NCI-H1092 treated with DMSO at 0.1 percent for 48 hours (cell line): Measurements from ENCODE around the gene MAMDC2.

ENCODE experiments used
- DNase-seq: peaks from one replicate; lab custom pipeline; 2025; lab: John Stamatoyannopoulos, UW

The MAMDC2 gene

GRCh38 chr9:70065572-70065971, 21.9 kb downstream of the MAMDC2 start:
- DNase-seq = no peak

GRCh38 chr9:70066418-70066817, 22.8 kb downstream of the MAMDC2 start:
- no peak for DNase-seq

GRCh38 chr9:70066874-70067273, 23.2 kb downstream of the MAMDC2 start:
- DNase-seq = no peak

GRCh38 chr9:70069704-70070103, 26.1 kb downstream of the MAMDC2 start:
- DNase-seq = no peak

GRCh38 chr9:70073193-70073592, 29.5 kb downstream of the MAMDC2 start:
- DNase-seq = no peak

- DNase-seq = no peak
These were observed 30.1 kb downstream of the MAMDC2 start for GRCh38 chr9:70073756-70074155.

GRCh38 chr9:70076678-70077077, 33.0 kb downstream of the MAMDC2 start:
- DNase-seq = no peak

- peak; percentile 74 for DNase-seq
These were observed 35.9 kb downstream of the MAMDC2 start for GRCh38 chr9:70079417-70080037.

GRCh38 chr9:70080481-70081119, 37.0 kb downstream of the MAMDC2 start:
- peak; percentile 91 for DNase-seq

GRCh38 chr9:70081120-70081495, 37.5 kb downstream of the MAMDC2 start:
- DNase-seq = no peak

GRCh38 chr9:70083429-70083828, 39.8 kb downstream of the MAMDC2 start:
- no peak for DNase-seq

GRCh38 chr9:70085241-70085640, 41.6 kb downstream of the MAMDC2 start:
- DNase-seq = no peak

GRCh38 chr9:70091103-70091502, 47.5 kb downstream of the MAMDC2 start:
- no peak for DNase-seq

GRCh38 chr9:70091572-70091971, 47.9 kb downstream of the MAMDC2 start:
- DNase-seq = no peak

- no peak for DNase-seq
These were observed 48.5 kb downstream of the MAMDC2 start for GRCh38 chr9:70092190-70092589.

GRCh38 chr9:70093095-70093494, 49.4 kb downstream of the MAMDC2 start:
- DNase-seq = no peak

GRCh38 chr9:70093944-70094343, 50.3 kb downstream of the MAMDC2 start:
- DNase-seq = no peak

- DNase-seq = no peak
These were observed 51.1 kb downstream of the MAMDC2 start for GRCh38 chr9:70094747-70095146.

- no peak for DNase-seq
These were observed 53.5 kb downstream of the MAMDC2 start for GRCh38 chr9:70097187-70097586.

- no peak for DNase-seq
These were observed 56.7 kb downstream of the MAMDC2 start for GRCh38 chr9:70100362-70100761.

- no peak for DNase-seq
These were observed 57.6 kb downstream of the MAMDC2 start for GRCh38 chr9:70101265-70101664.

- DNase-seq = no peak
These were observed 61.5 kb downstream of the MAMDC2 start for GRCh38 chr9:70105147-70105546.

- DNase-seq = no peak
These were observed 62.9 kb downstream of the MAMDC2 start for GRCh38 chr9:70106571-70106970.

- DNase-seq = peak; percentile 31
These were observed 63.9 kb downstream of the MAMDC2 start for GRCh38 chr9:70107558-70107957.
